H1 (cell line): ENCODE measurements around the gene BEAN1. TPM values are rescaled to one million over a fixed set of nuclear protein-coding genes. Genes with fewer than 3 reads are reported as not detected.

Experiments
- CTCF ChIA-PET: fragments of 300-600 bp; sonication (Branson Sonifier 250); formaldehyde crosslinking; loops from one replicate; lab custom pipeline; 2021; ENCODE audit not compliant: partially characterized antibody; lab: Charles Lee
- POLR2A ChIA-PET: fragments of 300-600 bp; sonication (Branson Sonifier 250); formaldehyde crosslinking; loops from one replicate; lab custom pipeline; 2021; ENCODE audit warnings: inconsistent platforms; ENCODE audit not compliant: partially characterized antibody; lab: Charles Lee
- DNase-seq, 2 experiments: peaks; one replicate each; pipeline versions ENCODE4 v3.0.0 to v3.0.0-alpha.2; 2010 to 2022; ENCODE audit warnings: low spot score in 2 of 2, low read depth in 1 of 2, mixed read lengths in 1 of 2
- FAIRE-seq: peaks from 2 replicates; lab custom pipeline; 2011; peaks lifted over from hg19 to GRCh38; lab: Jason Lieb, UNC
- H2AFZ ChIP-seq: 2 replicates; pipeline ENCODE4 v1.8.1; 2012; ENCODE audit warnings: low read length, inconsistent platforms
- H2AK5ac ChIP-seq: 2 replicates; pipeline ENCODE4 v1.6.1; 2013; ENCODE audit warnings: low read depth, low read length
- H2BK120ac ChIP-seq: replicated peaks from 2 replicates; pipeline ENCODE3; 2013; ENCODE audit warnings: low read depth, low read length, inconsistent platforms
- H2BK12ac ChIP-seq: 2 replicates; pipeline ENCODE4 v1.6.1; 2013; ENCODE audit warnings: low read depth, low read length
- H2BK15ac ChIP-seq: 2 replicates; pipeline ENCODE4 v1.6.1; 2013; ENCODE audit warnings: low read length
- H2BK20ac ChIP-seq: 2 replicates; pipeline ENCODE4 v1.6.1; 2013; ENCODE audit warnings: low read length
- H2BK5ac ChIP-seq: 2 replicates; pipeline ENCODE4 v1.6.1; 2013; ENCODE audit warnings: low read depth, low read length
- H3K14ac ChIP-seq: 2 replicates; pipeline ENCODE4 v1.6.1; 2013; ENCODE audit warnings: inconsistent platforms; ENCODE audit not compliant: insufficient read length
- H3K18ac ChIP-seq: 2 replicates; pipeline ENCODE4 v1.6.1; 2013; ENCODE audit warnings: low read length; ENCODE audit errors: extremely low read depth
- H3K23ac ChIP-seq: 2 replicates; pipeline ENCODE4 v1.6.1; 2013; ENCODE audit warnings: inconsistent platforms; ENCODE audit not compliant: insufficient read length
- H3K23me2 ChIP-seq: 2 replicates; pipeline ENCODE4 v1.6.1; 2013; ENCODE audit warnings: low read depth, low read length
- H3K27ac ChIP-seq: 2 replicates; pipeline ENCODE4 v1.6.1; 2011; ENCODE audit warnings: low read depth, low read length, inconsistent platforms
- H3K27me3 ChIP-seq, 4 experiments: replicated peaks in 1 of 4; 1 replicate in 1 of 4; 2 replicates in 3 of 4; pipeline versions ENCODE4 v1.6.1 to v1.8.1; 2011 to 2013; ENCODE audit warnings: low read length in 3 of 4, mild to moderate bottlenecking in 3 of 4, inconsistent platforms in 2 of 4, mixed read lengths in 2 of 4, moderate library complexity in 1 of 4; ENCODE audit not compliant: control insufficient read depth in 3 of 4, insufficient read depth in 3 of 4; ENCODE audit errors: extremely low read depth in 1 of 4
- H3K36me3 ChIP-seq, 4 experiments: 2 replicates each; pipeline versions ENCODE4 v1.6.1 to v1.8.1; 2011 to 2013; ENCODE audit warnings: mild to moderate bottlenecking in 4 of 4, low read length in 3 of 4, moderate library complexity in 2 of 4, control low read depth in 1 of 4, inconsistent platforms in 1 of 4; ENCODE audit not compliant: insufficient read depth in 4 of 4, control insufficient read depth in 2 of 4
- H3K4ac ChIP-seq: replicated peaks from 2 replicates; pipeline ENCODE3; 2013; ENCODE audit warnings: low read length, low read depth, mixed read lengths, inconsistent platforms; ENCODE audit not compliant: insufficient read length
- H3K4me1 ChIP-seq, 4 experiments: replicated peaks in 1 of 4; 1 replicate in 1 of 4; 2 replicates in 3 of 4; pipeline versions ENCODE4 v1.6.1 to v1.8.1; 2011 to 2013; ENCODE audit warnings: low read length in 3 of 4, inconsistent platforms in 2 of 4, mixed read lengths in 1 of 4; ENCODE audit not compliant: insufficient read depth in 4 of 4, control insufficient read depth in 3 of 4
- H3K4me2 ChIP-seq, 2 experiments: 2 replicates each; pipeline versions ENCODE4 v1.6.1 to v1.8.1; 2011 to 2013; ENCODE audit warnings: low read depth in 2 of 2, low read length in 2 of 2, control low read depth in 1 of 2, inconsistent platforms in 1 of 2, mild to moderate bottlenecking in 1 of 2; ENCODE audit not compliant: insufficient read depth in 1 of 2
- H3K4me3 ChIP-seq, 4 experiments: fragments of 200-600, 300-600 bp in 1 of 4; sonication (generic), shearing (Covaris generic), sonication (Bioruptor Twin) in 1 of 4; 2 replicates each; pipeline versions ENCODE4 v1.5.1 to v1.8.1; 2011 to 2016; ENCODE audit warnings: low read length in 4 of 4, low read depth in 3 of 4, control low read depth in 2 of 4, inconsistent platforms in 2 of 4, mild to moderate bottlenecking in 2 of 4, mixed read lengths in 1 of 4, moderate library complexity in 1 of 4; ENCODE audit not compliant: insufficient read depth in 2 of 4; ENCODE audit errors: extremely low read depth in 1 of 4
- H3K56ac ChIP-seq: replicated peaks from 2 replicates; pipeline ENCODE3; 2013; ENCODE audit warnings: low read depth, mild to moderate bottlenecking, mixed read lengths, low read length, inconsistent platforms; ENCODE audit not compliant: insufficient read length
- H3K79me1 ChIP-seq: 2 replicates; pipeline ENCODE4 v1.6.1; 2013; ENCODE audit warnings: low read depth, low read length, control low read depth
- H3K79me2 ChIP-seq, 2 experiments: 2 replicates each; pipeline versions ENCODE4 v1.6.1 to v1.8.1; 2012 to 2013; ENCODE audit warnings: low read length in 2 of 2, mild to moderate bottlenecking in 2 of 2, inconsistent platforms in 1 of 2; ENCODE audit not compliant: insufficient read depth in 2 of 2, control insufficient read depth in 1 of 2
- H3K9ac ChIP-seq, 4 experiments: replicated peaks in 1 of 4; 1 replicate in 1 of 4; 2 replicates in 3 of 4; pipeline versions ENCODE4 v1.6.1 to v1.8.1; 2011 to 2013; ENCODE audit warnings: low read depth in 3 of 4, low read length in 3 of 4, control low read depth in 2 of 4, mild to moderate bottlenecking in 2 of 4, moderate library complexity in 2 of 4, inconsistent platforms in 1 of 4; ENCODE audit errors: extremely low read depth in 1 of 4
- H3K9me3 ChIP-seq, 2 experiments: 2 replicates each; pipeline versions ENCODE4 v1.6.1 to v1.8.1; 2012 to 2013; ENCODE audit warnings: mild to moderate bottlenecking in 2 of 2, moderate library complexity in 2 of 2, control low read depth in 1 of 2, inconsistent platforms in 1 of 2, low read depth in 1 of 2, low read length in 1 of 2, mixed read lengths in 1 of 2; ENCODE audit not compliant: insufficient read depth in 2 of 2
- H4K20me1 ChIP-seq, 2 experiments: replicated peaks in 1 of 2; 2 replicates each; pipeline versions ENCODE3 to v1.8.1; 2011 to 2013; ENCODE audit warnings: inconsistent platforms in 2 of 2, low read length in 2 of 2, mild to moderate bottlenecking in 1 of 2; ENCODE audit not compliant: insufficient read depth in 2 of 2, control insufficient read depth in 1 of 2
- H4K5ac ChIP-seq: 2 replicates; pipeline ENCODE4 v1.6.1; 2013; ENCODE audit warnings: low read length, low read depth, mixed read lengths, inconsistent platforms; ENCODE audit not compliant: insufficient read length
- H4K8ac ChIP-seq: 2 replicates; pipeline ENCODE4 v1.8.0; 2013; ENCODE audit warnings: mild to moderate bottlenecking, moderate library complexity, low read length, inconsistent platforms; ENCODE audit not compliant: insufficient read depth; ENCODE audit errors: extremely low read depth
- H4K91ac ChIP-seq: replicated peaks from 2 replicates; pipeline ENCODE3; 2013; ENCODE audit warnings: low read length, mixed read lengths, inconsistent platforms; ENCODE audit not compliant: insufficient read length
- JUND ChIP-seq: IDR thresholded peaks from 2 replicates; pipeline ENCODE4 v1.6.1; 2011; ENCODE audit warnings: mild to moderate bottlenecking, improper control_type of control experiment, low read length
- PHF8 ChIP-seq: fragments of 200-600 bp; sonication (generic); conservative IDR thresholded peaks from 2 replicates; pipeline ENCODE4 v1.7.1; 2012; ENCODE audit warnings: low read depth, mild to moderate bottlenecking, inconsistent platforms, low read length, moderate library complexity
- POLR2A ChIP-seq, 2 experiments: IDR thresholded peaks; 1 replicate in 1 of 2; 2 replicates in 1 of 2; pipeline ENCODE4 v1.6.1; 2011; ENCODE audit warnings: low read depth in 2 of 2, low read length in 2 of 2, mild to moderate bottlenecking in 2 of 2; ENCODE audit errors: control extremely low read depth in 1 of 2
- RBBP5 ChIP-seq: IDR thresholded peaks from 2 replicates; pipeline ENCODE4 v1.7.1; 2012; ENCODE audit warnings: low read depth, mild to moderate bottlenecking, inconsistent platforms, low read length, moderate library complexity, borderline replicate concordance
- RFX5 ChIP-seq: IDR thresholded peaks from 2 replicates; pipeline ENCODE4 v1.6.1; 2011; ENCODE audit warnings: low read depth, low read length, improper control_type of control experiment, borderline replicate concordance
- TCF12 ChIP-seq: IDR thresholded peaks from 2 replicates; pipeline ENCODE4 v1.6.1; 2011; ENCODE audit warnings: low read depth, mild to moderate bottlenecking, low read length
- WGBS, 2 experiments: shearing (Covaris generic) in 1 of 2; methylation state at CpG; one replicate each; pipeline versions ENCODE4 v1.1.6 to v1.1.7; 2013 to 2015; ENCODE audit warnings: low lambda C conversion rate in 2 of 2, mixed read lengths in 2 of 2, inconsistent platforms in 1 of 2, low coverage in 1 of 2, missing lambda C conversion rate in 1 of 2; ENCODE audit not compliant: insufficient replicate concordance in 2 of 2, insufficient coverage in 1 of 2, insufficient read length in 1 of 2; ENCODE audit errors: extremely low coverage in 1 of 2, missing lambda C conversion rate in 1 of 2; 5-methylcytosine and 5-hydroxymethylcytosine counted together
- polyA plus RNA-seq, 7 experiments: library from polyadenylated mRNA; depleted of rRNA in 3 of 7; stranded (reverse) in 5 of 7; unstranded in 2 of 7; fragments of >200 nt in 5 of 7; fragments of 200-250 nt in 2 of 7; gene quantifications; 1 replicate in 5 of 7; 2 replicates in 1 of 7; 4 replicates in 1 of 7; pipeline versions ENCODE4 v1.2.1 to v1.2.3, GENCODE V29; 2011 to 2013; ENCODE audit warnings: missing spikeins in 2 of 7, mixed read lengths in 2 of 7
- total RNA-seq: library from RNA; stranded (reverse); fragmentation: NEBNext Ultra II Directional; extraction: Animal tissue kit (Norgen Biotek cat#: 25700); gene quantifications from 2 replicates; pipeline ENCODE4 v1.2.1, GENCODE V29; 2021

BEAN1 gene
- total and polyA plus RNA-seq, 2 of the 8 experiments (the other 6 are each of a cell fraction or from before 2014, with no cell fraction given), result 0.08 TPM; not detected in 1

GRCh38 chr16:66423177-66423576 lies 3.9 kb upstream of the BEAN1 start:
- H2BK5ac ChIP-seq, result no peak overlapping the region
- CTCF ChIA-PET, result interaction anchor here (0.9 to 2.3 kb wide), 4 partner anchors 12 to 66 kb away, joined by 3 to 11 read pairs (median 4); no protein-coding TSS in a partner anchor
- peaks cover 31 to 42% (median 38%) of the 10 kb centered on the region in 4 experiments for H3K27me3 ChIP-seq

More at GRCh38 chr16:66423177-66423576, 3.9 kb upstream of the BEAN1 start:
- Histone ChIP-seq H3K9me3 (no peaks in the 10 kb centered on the region), H2AK5ac (no peak overlapping the region), H4K91ac (no peak overlapping the region), H3K23me2 (peaks cover 11% of the 10 kb centered on the region), H2BK12ac (no peak overlapping the region), H3K4me3 (no peak overlapping the region), H3K23ac (no peak overlapping the region), H4K5ac (no peak overlapping the region), H4K20me1 (peaks cover 0 to 4% of the 10 kb centered on the region in 2 experiments), H2AFZ (no peak overlapping the region), H3K36me3 (no peaks in the 10 kb centered on the region), H2BK20ac (no peak overlapping the region), H3K79me1 (no peaks in the 10 kb centered on the region), H2BK120ac (no peak overlapping the region), H3K27ac (no peak overlapping the region), H4K8ac (no peak overlapping the region), H3K4me2 (no peak overlapping the region), H3K4ac (no peak overlapping the region), H3K79me2 (no peaks in the 10 kb centered on the region), H3K14ac (no peak overlapping the region), H3K4me1 (peaks cover 0 to 17% (median 12%) of the 10 kb centered on the region in 4 experiments; a peak in 6 of 7 replicates), H3K56ac (no peak overlapping the region), H2BK15ac (no peak overlapping the region), H3K18ac (no peak overlapping the region), H3K9ac (no peak overlapping the region)
- no peak for FAIRE-seq
- POLR2A ChIA-PET, result no interaction called here
- no peak for DNase-seq
- TF ChIP-seq POLR2A (IDR thresholded peaks at IDR 0.05; ENCODE audit: control extremely low read depth in 1 of 2, low read depth in 2 of 2, low read length in 2 of 2) (no peak), TCF12 (no peak), RFX5 (no peak), JUND (no peak), RBBP5 (no peak), PHF8 (no peak)
- 93% methylated on average over 1 of the region's 1 CpG; no CpG with 5 or more reads in 1 of the 2 experiments for WGBS, 2 experiments
